HG03196 (cell line): Measurements from ENCODE around the gene SUMO1.
"Not testable (repeated sequence)": the region's sequence is repeated elsewhere in the genome, so short reads cannot be mapped to it uniquely, and the experiment has no call there.

Experiments
- ATAC-seq: cut with Tn5 transposase; IDR thresholded peaks from one replicate; pipeline ENCODE4 v1.9.1; 2021; ENCODE audit not compliant: unreplicated experiment

Gene SUMO1

GRCh38 chr2:202238234-202239197 is at the start of gene SUMO1:
SUMO1 (minus strand) TSS chr2:202238597; CDS start chr2:202238451, 146 bp downstream.
- peak; percentile 98 for ATAC-seq

GRCh38 chr2:202286595-202286994 is 48.2 kb upstream of the SUMO1 start:
- ATAC-seq, result no peak

- ATAC-seq, result no peak
Measured at GRCh38 chr2:202278944-202279343, 40.5 kb upstream of the SUMO1 start.

- peak; percentile 56 for ATAC-seq
Measured at GRCh38 chr2:202278036-202278760, 39.8 kb upstream of the SUMO1 start.

- ATAC-seq, result not testable (repeated sequence)
Measured at GRCh38 chr2:202276078-202276720, 37.8 kb upstream of the SUMO1 start.

- no peak for ATAC-seq
Measured at GRCh38 chr2:202270487-202270886, 32.1 kb upstream of the SUMO1 start.

DNA sequence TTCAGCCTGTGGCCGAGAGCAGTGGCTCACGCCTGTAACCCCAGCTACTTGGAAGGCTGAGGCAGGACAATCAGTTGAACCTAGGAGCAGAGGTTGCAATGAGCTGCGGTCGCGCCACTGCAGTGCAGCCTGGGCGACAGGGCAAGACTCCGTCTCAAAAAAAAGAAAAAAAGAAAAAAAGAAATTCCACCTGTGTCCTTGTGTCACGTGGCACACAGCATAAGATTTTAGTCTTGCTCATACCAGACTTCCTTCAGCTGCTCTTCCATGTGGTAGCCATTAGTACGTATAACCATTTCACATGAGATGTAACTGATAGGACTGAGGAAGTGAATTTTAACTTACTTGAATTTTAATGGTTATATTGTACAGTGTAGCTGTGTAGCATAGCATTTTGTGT is 31.2 kb upstream of the SUMO1 start:
- no peak for ATAC-seq

DNA sequence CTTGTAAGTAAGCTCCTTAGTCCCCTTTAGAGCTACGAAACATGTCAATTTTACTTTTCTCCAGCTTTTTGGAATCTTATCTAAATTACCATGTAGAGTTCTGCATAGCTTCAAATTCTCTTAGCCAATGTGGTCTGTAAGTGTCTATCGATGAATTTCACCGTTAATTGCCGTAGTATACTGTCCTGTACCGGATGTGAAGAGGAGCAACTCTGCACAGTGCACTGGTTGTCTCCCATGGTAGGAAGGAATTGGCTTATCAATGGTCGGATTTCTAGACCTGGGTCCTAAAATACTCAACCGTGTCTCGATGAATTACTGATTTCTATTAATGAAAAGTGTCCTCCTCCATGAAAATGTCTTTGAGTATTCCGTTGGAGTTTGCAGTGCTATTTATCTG is 29.1 kb upstream of the SUMO1 start:
- no peak for ATAC-seq

GRCh38 chr2:202265467-202266277 is 27.3 kb upstream of the SUMO1 start, which contains the start of gene NOP58:
NOP58 (plus strand) TSS chr2:202265763; CDS start chr2:202265942, 179 bp downstream.
- ATAC-seq, result peak; percentile 91

DNA sequence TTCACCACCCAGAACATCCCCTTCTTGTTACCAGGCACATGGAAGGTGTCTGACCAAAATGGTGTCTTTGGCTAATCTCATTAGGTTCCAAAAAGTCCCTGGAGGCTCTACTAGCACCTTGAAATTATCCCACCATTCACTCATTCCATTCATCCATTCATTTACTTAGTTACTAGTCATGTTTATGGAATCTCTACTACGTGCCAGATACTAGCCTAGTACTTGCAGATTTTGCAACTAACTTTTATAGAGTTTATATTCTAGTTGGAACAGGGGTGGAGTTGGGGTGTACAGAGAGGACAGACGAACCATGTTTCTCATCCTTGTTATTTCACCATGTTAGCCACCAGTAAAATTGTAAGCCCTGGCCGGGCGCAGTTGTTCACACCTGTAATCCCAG is 23.1 kb upstream of the SUMO1 start:
- ATAC-seq, result no peak

- ATAC-seq, result no peak
Measured at GRCh38 chr2:202251494-202251893, 13.1 kb upstream of the SUMO1 start.

GRCh38 chr2:202249521-202250253 is 11.3 kb upstream of the SUMO1 start:
- no peak for ATAC-seq

DNA sequence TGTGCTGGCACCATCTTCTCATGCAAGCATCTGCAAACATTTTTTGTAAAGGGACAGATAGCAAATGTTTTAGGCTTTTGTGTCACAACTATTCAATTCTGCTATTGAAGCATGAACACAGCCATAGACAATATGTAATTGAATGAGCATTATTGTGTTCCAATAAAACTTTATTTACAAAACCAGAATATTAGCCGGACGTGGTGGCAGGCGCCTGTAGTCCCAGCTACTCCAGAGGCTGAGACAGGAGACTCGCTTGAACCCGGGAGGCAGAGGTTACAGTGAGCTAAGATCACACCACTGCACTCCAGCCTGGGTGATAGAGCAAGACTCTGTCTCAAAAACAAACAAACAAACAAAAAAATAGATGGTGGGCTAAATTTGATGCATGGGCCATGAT is 9.3 kb upstream of the SUMO1 start:
- not testable (repeated sequence) for ATAC-seq

DNA sequence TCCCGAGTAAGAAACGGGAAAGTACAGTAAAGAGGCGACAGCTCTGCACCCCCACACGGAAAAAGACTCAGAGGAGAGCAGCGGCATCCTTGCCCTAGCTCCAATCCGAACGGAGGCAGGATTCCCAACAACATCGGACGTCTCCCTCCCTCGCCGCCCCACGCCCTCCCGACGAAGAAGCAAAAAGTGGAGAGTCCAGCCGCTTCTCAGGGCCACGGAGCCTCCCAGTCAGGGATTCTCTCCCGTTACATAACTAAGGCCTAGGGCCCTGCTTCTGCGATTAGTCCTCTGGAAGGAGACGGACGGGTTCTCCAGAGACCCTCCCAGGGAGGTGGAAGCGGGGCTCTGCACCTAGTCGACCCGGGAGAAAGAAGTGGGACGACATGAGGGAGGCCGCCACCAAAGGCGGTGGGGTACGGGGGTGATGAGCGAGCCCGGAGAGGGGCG is 587 bp downstream of the SUMO1 start:
- ATAC-seq, result peak; percentile 26

DNA sequence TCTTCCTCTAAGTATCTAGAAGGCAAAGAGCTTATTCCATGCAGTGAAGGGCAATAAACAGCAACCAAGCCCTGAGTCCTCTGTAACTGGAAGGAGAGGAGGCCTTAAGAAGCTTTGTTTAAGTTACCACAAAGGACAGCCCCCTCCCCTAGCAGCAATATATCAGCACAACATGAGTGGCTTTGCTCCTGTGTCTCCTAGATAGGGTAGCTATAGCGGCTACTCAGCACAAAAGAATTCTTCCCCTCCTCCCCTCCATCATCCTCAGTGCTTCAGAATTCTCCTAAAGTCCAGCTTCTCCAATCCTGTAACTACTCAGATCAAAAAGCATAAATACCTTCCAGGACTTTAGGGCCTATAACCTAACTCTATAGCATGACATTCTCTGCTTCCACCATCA is 16.5 kb downstream of the SUMO1 start:
- ATAC-seq, result no peak

- no peak for ATAC-seq
Measured at GRCh38 chr2:202215179-202215578, 23.2 kb downstream of the SUMO1 start.

DNA sequence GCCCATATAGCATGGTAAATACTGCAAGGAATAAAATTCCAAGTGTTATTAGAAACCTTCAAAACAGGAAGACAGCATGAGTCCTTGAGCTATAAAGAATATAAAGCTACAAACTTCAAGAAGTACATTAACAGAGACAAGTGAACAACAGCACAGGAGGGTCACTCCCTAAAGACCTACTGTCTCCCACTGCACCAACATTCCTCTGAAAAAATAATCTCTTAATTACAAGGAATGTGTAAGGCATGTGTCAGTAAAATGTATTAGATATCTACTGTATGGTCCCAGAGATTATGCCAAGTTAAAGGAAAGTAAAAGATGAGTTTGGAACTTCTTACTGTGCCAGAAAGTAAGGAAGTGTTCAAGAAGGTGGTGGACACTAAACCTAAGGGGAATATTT is 29.9 kb downstream of the SUMO1 start:
- ATAC-seq, result no peak

- no peak for ATAC-seq
Measured at GRCh38 chr2:202204855-202205254, 33.5 kb downstream of the SUMO1 start.

GRCh38 chr2:202203348-202203747 is 35.0 kb downstream of the SUMO1 start:
- no peak for ATAC-seq
